HG03095 (cell line): ENCODE measurements around the gene PTBP2.

ENCODE experiments used
- ATAC-seq: cut with Tn5 transposase; IDR thresholded peaks from one replicate; pipeline ENCODE4 v1.9.1; 2021; ENCODE audit warnings: moderate library complexity; ENCODE audit not compliant: unreplicated experiment

Gene PTBP2

DNA sequence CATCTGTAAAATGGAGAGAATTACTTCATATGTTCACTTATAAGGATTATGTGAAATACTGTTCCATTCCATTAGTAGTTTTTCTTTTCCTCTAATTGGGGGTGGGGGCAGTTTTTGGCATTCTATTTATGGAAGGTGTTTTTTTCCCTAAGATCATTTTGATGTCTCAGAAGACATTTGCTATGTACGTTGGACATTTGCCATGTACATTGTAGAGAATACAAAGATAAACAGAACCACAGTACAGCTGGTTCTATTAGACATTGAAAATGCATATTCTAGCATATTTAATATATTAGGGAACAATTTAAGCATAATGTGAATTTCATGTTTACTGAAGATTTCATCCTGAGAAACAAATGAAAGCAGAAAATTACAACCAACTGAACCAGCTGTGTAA lies 98.5 kb downstream of the PTBP2 start:
- ATAC-seq, result no peak

DNA sequence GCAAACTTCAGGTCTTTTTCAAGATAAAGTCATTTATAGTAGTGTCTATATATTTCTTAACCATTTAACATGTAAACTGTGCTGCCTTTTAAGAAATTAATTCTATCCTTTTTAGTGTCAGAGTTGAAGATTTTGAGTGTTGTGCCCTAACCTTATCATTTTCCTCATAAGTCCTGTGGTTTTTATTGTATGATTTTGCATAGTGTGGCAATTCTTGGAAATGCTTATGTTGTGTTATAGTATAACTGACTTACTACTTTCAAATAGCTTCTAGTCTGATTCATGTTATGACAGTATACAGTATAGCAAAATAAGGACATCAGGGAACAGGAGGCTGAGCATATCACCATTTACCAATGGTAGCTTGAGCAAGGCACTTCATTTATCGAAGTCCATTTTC lies 99.1 kb downstream of the PTBP2 start:
- ATAC-seq, result no peak

DNA sequence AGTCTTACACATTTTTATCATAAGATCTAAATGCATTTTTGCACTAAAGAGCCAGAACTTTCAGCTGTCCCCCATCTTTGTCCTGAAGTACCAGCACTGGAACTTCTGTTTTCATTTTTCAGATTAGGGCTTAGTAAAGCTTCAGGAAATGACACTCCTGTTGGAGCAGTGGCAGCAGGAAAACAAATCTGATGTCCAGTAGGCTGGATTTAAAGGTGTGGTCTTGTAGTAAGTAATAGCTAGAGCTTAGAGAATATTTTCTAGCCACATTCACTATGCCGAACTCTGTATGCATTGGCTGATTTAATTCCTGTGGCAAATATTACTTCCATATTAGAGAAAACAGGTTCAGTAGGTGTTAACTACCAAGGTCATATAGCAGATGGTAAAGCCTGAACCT lies 103.6 kb downstream of the PTBP2 start:
- no peak for ATAC-seq

DNA sequence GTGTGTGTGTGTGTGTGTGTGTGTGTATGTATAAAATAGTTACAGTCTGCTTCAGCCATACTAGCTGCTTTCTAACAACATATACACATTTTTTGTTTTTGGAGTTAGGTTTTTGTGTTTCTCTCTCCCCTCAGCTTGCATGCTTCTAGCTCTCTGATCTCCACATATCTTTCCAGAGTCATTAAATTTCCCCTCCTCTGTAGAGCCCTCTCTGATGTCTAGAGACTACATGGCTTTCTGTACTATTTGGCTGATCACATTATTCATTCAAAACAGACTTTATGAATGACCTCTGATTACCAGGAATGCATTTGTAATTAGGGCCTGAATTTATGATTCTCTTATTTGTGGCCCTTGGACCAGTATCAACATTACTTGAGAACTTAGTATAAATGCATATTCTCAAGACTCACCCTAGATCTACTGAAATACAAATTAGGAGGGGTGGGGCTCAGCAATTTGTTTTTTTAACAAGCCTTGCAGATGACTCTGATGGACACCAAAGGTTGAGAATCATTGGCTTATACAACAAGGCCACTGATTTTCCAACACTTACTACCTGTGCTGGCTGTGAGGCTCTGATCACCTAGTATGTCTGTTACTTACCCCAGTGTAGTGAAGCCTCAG lies 104.5 kb downstream of the PTBP2 start:
- no peak for ATAC-seq

DNA sequence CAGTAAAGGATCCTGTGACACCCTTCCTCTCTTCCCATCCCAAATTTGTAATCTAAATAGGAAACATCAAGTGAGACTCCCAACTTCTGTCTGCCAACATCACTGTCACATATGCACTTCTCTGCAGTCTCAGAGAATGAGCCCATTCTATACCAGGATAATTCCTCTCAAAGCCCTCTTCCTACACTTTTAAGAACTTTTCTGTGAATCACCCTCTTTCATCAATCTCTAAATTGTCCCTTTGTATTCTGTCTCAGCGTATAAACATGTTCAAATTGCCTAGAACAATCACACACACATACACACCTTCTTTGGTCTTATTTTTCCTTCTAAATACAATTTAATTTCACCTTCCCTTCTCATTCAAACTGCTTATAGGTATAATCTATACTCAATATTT lies 111.8 kb downstream of the PTBP2 start:
- ATAC-seq, result no peak

DNA sequence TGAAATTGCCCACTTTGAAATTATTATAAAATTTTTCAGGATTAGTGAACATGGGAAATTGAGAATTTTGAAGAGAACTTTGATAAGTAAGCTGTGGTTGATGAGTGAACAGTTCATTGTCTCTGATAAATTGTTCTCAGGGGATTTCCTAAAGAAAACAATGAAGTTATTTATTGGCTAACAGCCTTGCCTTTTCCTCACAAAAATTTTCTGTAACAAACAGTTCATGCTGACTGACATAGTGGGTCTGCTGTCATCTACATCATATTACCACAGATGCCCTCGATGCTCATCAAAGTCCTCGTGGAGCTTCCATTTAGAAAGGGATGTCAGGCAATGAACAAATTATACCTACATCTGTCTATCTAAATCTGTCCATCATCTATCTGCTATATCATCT lies 113.4 kb downstream of the PTBP2 start:
- no peak for ATAC-seq

DNA sequence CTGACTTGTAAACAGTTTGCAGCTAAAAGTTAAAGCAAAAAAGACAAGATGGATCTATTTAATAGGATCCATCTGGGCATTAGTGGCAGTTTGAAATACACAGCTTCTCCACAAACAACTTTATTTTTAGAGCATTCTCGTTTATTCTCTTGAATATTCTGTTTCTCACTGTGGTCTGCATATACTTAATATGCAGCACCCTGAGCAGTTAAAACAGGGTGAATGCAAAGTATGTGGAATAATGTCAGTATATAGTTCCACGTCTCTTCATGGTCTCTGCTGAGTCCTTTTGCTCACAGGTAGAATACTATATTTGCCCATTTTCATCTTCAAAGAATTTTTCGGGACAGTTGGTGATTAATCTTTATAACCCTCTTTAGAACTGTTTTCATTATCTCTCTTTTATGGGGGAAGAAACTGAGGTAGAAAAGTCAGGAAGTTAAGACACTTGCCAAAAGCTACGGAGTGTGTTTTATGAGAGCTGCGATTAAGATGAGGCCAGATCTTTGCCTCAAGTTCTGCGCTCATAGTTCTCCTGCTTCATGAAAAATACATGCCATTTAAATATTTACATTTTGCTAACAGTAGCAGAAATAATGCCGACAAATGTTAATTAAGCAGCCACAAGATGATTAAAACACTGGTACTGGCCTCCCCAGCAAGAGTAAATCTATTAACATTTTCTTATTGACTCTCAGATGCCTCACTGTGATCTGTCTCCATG lies 115.6 kb downstream of the PTBP2 start:
- no peak for ATAC-seq

DNA sequence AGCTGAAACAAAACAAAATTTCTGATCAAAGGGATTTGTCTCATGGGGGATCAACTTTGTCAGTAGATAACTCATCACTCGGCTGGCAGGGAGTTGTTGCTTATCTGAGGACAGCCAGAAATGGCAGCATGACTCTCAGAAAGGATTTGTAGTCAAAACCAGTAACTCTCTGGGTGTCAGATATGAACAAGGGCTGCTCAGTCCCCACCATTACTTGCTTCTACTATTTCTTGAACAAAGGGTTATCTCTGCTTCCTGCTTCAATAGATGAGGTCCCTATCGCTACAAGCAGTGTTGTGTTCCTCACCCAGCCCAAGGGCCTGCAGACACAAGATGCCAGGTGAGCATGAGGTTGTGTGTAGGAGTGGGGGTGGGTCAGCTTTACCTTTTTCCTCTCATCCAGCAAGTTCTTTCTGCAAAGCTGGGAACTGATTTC lies 116.2 kb downstream of the PTBP2 start:
- ATAC-seq, result no peak

DNA sequence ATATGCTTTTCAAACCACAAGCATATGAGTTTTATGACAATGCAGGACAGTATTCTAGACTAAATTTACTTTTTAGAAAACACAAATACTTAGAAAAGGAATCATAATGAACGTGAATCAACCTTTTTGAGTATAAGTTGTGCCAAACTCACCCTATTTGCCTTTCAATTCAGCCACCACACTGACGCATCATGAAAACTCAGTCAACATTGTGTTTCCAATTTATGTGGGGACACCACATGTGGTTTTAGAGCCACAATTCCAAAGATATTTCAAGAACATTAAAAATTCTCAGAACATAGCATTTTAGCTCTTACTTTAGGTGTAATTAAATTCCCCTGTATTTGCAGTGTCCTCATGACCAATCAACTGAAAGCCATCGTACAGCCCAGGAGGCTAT lies 118.8 kb downstream of the PTBP2 start:
- no peak for ATAC-seq

DNA sequence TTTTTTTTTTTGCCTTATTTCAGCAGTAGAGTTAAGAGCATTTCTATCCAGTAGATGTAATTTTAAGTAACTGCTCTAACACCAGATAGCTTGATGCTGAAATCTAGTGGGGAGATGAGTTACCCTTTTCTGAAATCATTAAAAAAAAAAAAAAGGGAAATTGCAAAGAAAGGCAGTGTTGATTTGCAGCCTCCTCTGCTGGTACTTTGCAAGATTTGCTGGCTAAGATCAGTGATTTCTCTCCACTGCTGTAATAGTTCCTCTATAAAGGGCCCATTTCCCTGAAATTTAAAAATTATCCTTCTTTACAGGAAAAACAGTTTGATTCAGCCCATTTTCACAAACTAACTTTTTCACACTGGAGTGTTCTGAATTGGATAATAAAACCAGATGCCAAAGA lies 120.6 kb downstream of the PTBP2 start:
- ATAC-seq, result no peak

DNA sequence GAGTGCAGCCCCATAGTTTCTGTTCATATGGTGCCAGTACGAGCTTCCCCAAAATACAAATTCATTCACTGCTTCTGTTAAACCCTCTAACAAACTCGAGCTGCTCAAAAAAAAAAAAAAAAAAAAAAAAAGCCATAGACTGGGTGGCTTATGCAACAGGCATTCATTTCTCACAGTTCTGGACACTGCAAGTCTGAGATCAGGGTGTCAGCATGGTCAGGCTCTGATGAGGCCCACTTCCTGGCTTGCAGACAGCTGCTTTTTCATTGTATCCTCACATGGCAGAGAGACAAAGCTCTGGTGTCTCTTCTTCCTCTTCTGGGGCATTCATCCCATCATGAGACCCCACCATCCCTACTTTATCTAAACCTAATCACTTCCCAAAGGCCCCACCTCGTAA lies 121.6 kb downstream of the PTBP2 start:
- no peak for ATAC-seq

DNA sequence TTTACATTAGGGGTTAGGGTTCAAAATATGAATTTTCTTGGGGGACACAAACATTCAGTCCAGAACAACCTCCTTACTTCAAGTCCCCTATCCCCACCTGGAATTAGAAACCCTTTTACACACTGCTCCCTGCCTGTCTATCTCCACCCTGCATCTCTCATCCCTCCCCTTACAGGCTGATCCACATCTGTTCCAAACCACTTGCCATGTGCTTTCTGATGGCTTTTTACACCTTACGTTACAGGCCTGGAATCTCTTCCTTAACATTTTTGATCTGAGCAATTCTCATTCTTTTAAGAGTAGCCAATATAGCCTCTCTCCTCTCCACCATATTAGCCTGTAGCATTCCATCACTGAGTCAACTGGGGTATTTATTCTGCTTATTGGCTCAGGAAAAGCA lies 122.0 kb downstream of the PTBP2 start:
- no peak for ATAC-seq

DNA sequence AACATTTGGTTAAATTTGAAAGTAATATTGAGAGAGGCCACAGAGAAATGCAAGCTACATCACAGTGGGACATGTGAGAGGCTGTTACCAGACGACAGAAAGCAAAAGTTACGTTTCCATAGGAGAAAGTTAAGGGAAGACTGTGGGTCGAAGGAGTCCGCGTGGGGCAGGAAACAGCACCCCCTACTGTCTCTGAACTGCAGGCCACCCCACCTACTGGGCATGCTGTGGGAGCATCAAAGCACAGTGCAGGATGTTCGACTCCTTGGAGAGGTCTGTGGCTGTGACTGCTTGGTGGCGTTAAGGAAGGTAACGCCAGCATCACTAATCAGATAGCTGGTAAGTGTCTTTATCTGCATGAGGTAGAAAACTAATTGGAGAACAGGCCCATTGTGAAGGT lies 123.9 kb downstream of the PTBP2 start:
- ATAC-seq, result peak; percentile 92

DNA sequence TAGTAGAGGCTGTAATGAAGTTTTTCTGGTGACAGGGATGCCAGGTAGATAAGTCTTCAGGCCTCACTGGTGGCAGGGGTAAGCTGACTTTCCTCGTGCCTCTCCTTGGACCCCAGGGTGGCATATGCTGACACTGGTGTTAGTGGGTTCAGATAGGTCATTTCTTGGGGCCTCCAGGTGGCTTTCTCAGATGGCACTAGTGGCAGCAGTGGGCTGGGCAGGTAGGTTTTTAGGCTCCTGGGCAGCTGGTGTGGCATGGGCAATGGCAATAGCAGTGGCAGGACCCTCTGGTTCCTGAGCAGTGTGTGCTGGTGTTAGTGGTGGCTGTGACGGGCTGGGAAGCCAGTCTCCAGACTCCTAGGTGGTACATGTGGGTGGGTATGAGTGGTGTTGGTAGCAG lies 140.3 kb downstream of the PTBP2 start:
- ATAC-seq, result no peak

DNA sequence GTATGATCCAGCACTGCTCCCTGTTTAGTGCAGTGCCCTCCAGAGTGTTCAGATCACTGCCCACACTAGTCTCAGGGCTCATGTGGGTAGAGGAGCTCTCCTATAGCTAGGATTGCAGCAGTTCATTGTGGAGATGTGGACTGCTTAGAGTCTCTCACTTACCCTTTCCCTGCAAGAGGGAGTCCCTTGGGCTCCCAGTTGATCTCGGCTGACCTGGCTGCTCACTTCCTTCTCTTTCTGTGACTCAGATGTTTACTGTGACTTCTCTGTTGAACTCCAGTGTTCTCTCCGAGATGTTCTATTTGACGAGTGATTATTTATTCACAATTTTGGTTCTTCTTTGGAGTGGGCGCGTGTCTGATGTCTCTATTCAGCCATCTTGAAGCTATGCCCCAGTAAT lies 141.9 kb downstream of the PTBP2 start:
- no peak for ATAC-seq
